Gastrocnemius medialis (tissue), 4 donors: Measurements from ENCODE around the gene SLC9A4. TPM values are rescaled to one million over a fixed set of nuclear protein-coding genes. Genes with fewer than 3 reads are reported as not detected.

Source experiments
- ATAC-seq, 2 donors: fragments of 150-250 bp; one replicate each; pipeline ENCODE4 v1.9.1; 2016
- DNase-seq, 2 donors: peaks; one replicate each; pipeline ENCODE4 v3.0.0-alpha.2; 2019
- H3K27ac ChIP-seq, 4 donors: fragments of 200-600 bp; sonication (generic); 1 replicate in 1 of 4; 2 replicates in 3 of 4; pipeline ENCODE4 v1.5.1; 2016 to 2018; ENCODE audit warnings: mild to moderate bottlenecking in 2 of 4, moderate library complexity in 1 of 4
- H3K27me3 ChIP-seq, 3 donors: fragments of 200-600 bp; sonication (generic) in 2 of 3; 1 replicate in 1 of 3; 2 replicates in 2 of 3; pipeline versions ENCODE4 v1.5.1 to v1.6.0; 2016 to 2019; ENCODE audit warnings: mild to moderate bottlenecking in 1 of 3, moderate library complexity in 1 of 3
- H3K36me3 ChIP-seq, 2 donors: fragments of 200-600 bp; sonication (generic) in 1 of 2; one replicate each; pipeline ENCODE4 v1.5.1; 2017 to 2018
- H3K4me1 ChIP-seq, 2 donors: fragments of 200-600 bp; sonication (generic) in 1 of 2; one replicate each; pipeline ENCODE4 v1.5.1; 2016 to 2017; ENCODE audit warnings: mild to moderate bottlenecking in 2 of 2
- H3K4me3 ChIP-seq, 4 donors: fragments of 200-600 bp; sonication (generic) in 3 of 4; 1 replicate in 1 of 4; 2 replicates in 3 of 4; pipeline ENCODE4 v1.5.1; 2016 to 2019; ENCODE audit warnings: mild to moderate bottlenecking in 2 of 4
- H3K9me3 ChIP-seq, 3 donors: fragments of 200-600 bp; sonication (generic) in 2 of 3; 1 replicate in 1 of 3; 2 replicates in 2 of 3; pipeline ENCODE4 v1.5.1; 2016 to 2019
- CTCF ChIP-seq, 5 experiments: fragments of 450-650 bp in 3 of 5; fragments of 200-600 bp in 2 of 5; sonication (generic) in 2 of 5; IDR thresholded peaks in 4 of 5; conservative IDR thresholded peaks in 1 of 5; 1 replicate in 4 of 5; 2 replicates in 1 of 5; pipeline ENCODE4 v1.5.1; 2016 to 2019; ENCODE audit warnings: antibody characterized with exemption in 5 of 5, mild to moderate bottlenecking in 3 of 5, moderate library complexity in 3 of 5
- POLR2A ChIP-seq, 2 donors: fragments of 450-650 bp; IDR thresholded peaks; one replicate each; pipeline ENCODE4 v1.6.1; 2017; ENCODE audit warnings: antibody characterized with exemption in 2 of 2, mild to moderate bottlenecking in 2 of 2, moderate library complexity in 2 of 2
- in situ Hi-C, 4 donors: fragments of 200-750 bp; cut with MboI; loops; one replicate each; pipeline versions ENCODE4 v1.15.0 to v1.8.0; 2017; ENCODE audit warnings: low sequenced_read_pairs in 4 of 4
- intact Hi-C: fragments of 100-400 bp; cut with DNase I; formaldehyde crosslinking; loops from one replicate; pipeline ENCODE4 v1.15.1; 2023; ENCODE audit warnings: low total_unique reads
- microRNA-seq, 2 donors: library from miRNA; unstranded; fragments of <30 nt; microRNA quantifications; one replicate each; pipeline ENCODE4, GENCODE V29; 2016; ENCODE audit warnings: borderline replicate concordance in 2 of 2
- total RNA-seq, 4 donors: library from RNA; depleted of rRNA; stranded (reverse); fragments of >200 nt; gene quantifications; one replicate each; pipeline versions ENCODE4 v1.1.0 to v1.2.3, GENCODE V29; 2016

The SLC9A4 gene
- total RNA-seq, 4 donors from 2014 or later = not detected

GRCh38 chr2:102582845-102583244 lies 109.8 kb downstream of the SLC9A4 start:
- Histone ChIP-seq H3K4me1 (peaks cover 0 to under 1% of the 10 kb centered on the region in 2 donors), H3K9me3 (no peaks in the 10 kb centered on the region), H3K4me3 (no peak overlapping the region), H3K27me3 (no peaks in the 10 kb centered on the region), H3K36me3 (no peaks in the 10 kb centered on the region), H3K27ac (no peak overlapping the region)
- in situ Hi-C loops (no loop called here), intact Hi-C loops (no loop called here)
- ATAC-seq = no peak
- TF ChIP-seq POLR2A (IDR thresholded peaks at IDR 0.05) (no peak), CTCF (IDR thresholded peaks at IDR 0.05 in 4 of 5, conservative IDR thresholded peaks at IDR 0.05 in 1 of 5) (no peak)
- DNase-seq = no peak

Small RNA genes lying within 50 kb of the gene (microRNA-seq; reads per million reads assigned to microRNA genes)
- 0 to 0.85 reads per million in 2 donors for gene MIR4772

Other genes starting within 250 kb of the SLC9A4 start
- 1 to 10 TPM in 3 of 4 donors, under 1 TPM in 1; 0.82 to 6.8 (median 2.7) TPM for gene IL1RL1, start 161.7 kb upstream of the SLC9A4 start, total RNA-seq
- 1 to 10 TPM in 3 of 4 donors, under 1 TPM in 1; 0.36 to 2.8 (median 1.1) TPM for gene IL18R1, start 117.4 kb upstream of the SLC9A4 start, total RNA-seq
- gene IL18RAP, start 50.1 kb upstream of the SLC9A4 start, total RNA-seq = 1 to 10 TPM in 1 of 4 donors, under 1 TPM in 1, not detected in 2; 0.29 to 1.9 TPM
- 1 to 10 TPM; 2.5 to 7.4 (median 5.6) TPM for gene SLC9A2, start 146.3 kb downstream of the SLC9A4 start, total RNA-seq